H1 (cell line): ENCODE data around the gene GRIK1. TPM values are rescaled to one million over a fixed set of nuclear protein-coding genes. Genes with fewer than 3 reads are reported as not detected.

ENCODE experiments used
- CTCF ChIA-PET: fragments of 300-600 bp; sonication (Branson Sonifier 250); formaldehyde crosslinking; loops from one replicate; lab custom pipeline; 2021; ENCODE audit not compliant: partially characterized antibody; lab: Charles Lee
- POLR2A ChIA-PET: fragments of 300-600 bp; sonication (Branson Sonifier 250); formaldehyde crosslinking; loops from one replicate; lab custom pipeline; 2021; ENCODE audit warnings: inconsistent platforms; ENCODE audit not compliant: partially characterized antibody; lab: Charles Lee
- DNase-seq, 2 experiments: peaks; one replicate each; pipeline versions ENCODE4 v3.0.0 to v3.0.0-alpha.2; 2010 to 2022; ENCODE audit warnings: low spot score in 2 of 2, low read depth in 1 of 2, mixed read lengths in 1 of 2
- FAIRE-seq: peaks from 2 replicates; lab custom pipeline; 2011; peaks lifted over from hg19 to GRCh38; lab: Jason Lieb, UNC
- H2AFZ ChIP-seq: 2 replicates; pipeline ENCODE4 v1.8.1; 2012; ENCODE audit warnings: low read length, inconsistent platforms
- H2AK5ac ChIP-seq: 2 replicates; pipeline ENCODE4 v1.6.1; 2013; ENCODE audit warnings: low read depth, low read length
- H2BK120ac ChIP-seq: replicated peaks from 2 replicates; pipeline ENCODE3; 2013; ENCODE audit warnings: low read depth, low read length, inconsistent platforms
- H2BK12ac ChIP-seq: 2 replicates; pipeline ENCODE4 v1.6.1; 2013; ENCODE audit warnings: low read depth, low read length
- H2BK15ac ChIP-seq: 2 replicates; pipeline ENCODE4 v1.6.1; 2013; ENCODE audit warnings: low read length
- H2BK20ac ChIP-seq: 2 replicates; pipeline ENCODE4 v1.6.1; 2013; ENCODE audit warnings: low read length
- H2BK5ac ChIP-seq: 2 replicates; pipeline ENCODE4 v1.6.1; 2013; ENCODE audit warnings: low read depth, low read length
- H3K14ac ChIP-seq: 2 replicates; pipeline ENCODE4 v1.6.1; 2013; ENCODE audit warnings: inconsistent platforms; ENCODE audit not compliant: insufficient read length
- H3K18ac ChIP-seq: 2 replicates; pipeline ENCODE4 v1.6.1; 2013; ENCODE audit warnings: low read length; ENCODE audit errors: extremely low read depth
- H3K23ac ChIP-seq: 2 replicates; pipeline ENCODE4 v1.6.1; 2013; ENCODE audit warnings: inconsistent platforms; ENCODE audit not compliant: insufficient read length
- H3K23me2 ChIP-seq: 2 replicates; pipeline ENCODE4 v1.6.1; 2013; ENCODE audit warnings: low read depth, low read length
- H3K27ac ChIP-seq: 2 replicates; pipeline ENCODE4 v1.6.1; 2011; ENCODE audit warnings: low read depth, low read length, inconsistent platforms
- H3K27me3 ChIP-seq, 4 experiments: replicated peaks in 1 of 4; 1 replicate in 1 of 4; 2 replicates in 3 of 4; pipeline versions ENCODE4 v1.6.1 to v1.8.1; 2011 to 2013; ENCODE audit warnings: low read length in 3 of 4, mild to moderate bottlenecking in 3 of 4, inconsistent platforms in 2 of 4, mixed read lengths in 2 of 4, moderate library complexity in 1 of 4; ENCODE audit not compliant: control insufficient read depth in 3 of 4, insufficient read depth in 3 of 4; ENCODE audit errors: extremely low read depth in 1 of 4
- H3K36me3 ChIP-seq, 4 experiments: 2 replicates each; pipeline versions ENCODE4 v1.6.1 to v1.8.1; 2011 to 2013; ENCODE audit warnings: mild to moderate bottlenecking in 4 of 4, low read length in 3 of 4, moderate library complexity in 2 of 4, control low read depth in 1 of 4, inconsistent platforms in 1 of 4; ENCODE audit not compliant: insufficient read depth in 4 of 4, control insufficient read depth in 2 of 4
- H3K4ac ChIP-seq: replicated peaks from 2 replicates; pipeline ENCODE3; 2013; ENCODE audit warnings: low read length, low read depth, mixed read lengths, inconsistent platforms; ENCODE audit not compliant: insufficient read length
- H3K4me1 ChIP-seq, 4 experiments: replicated peaks in 1 of 4; 1 replicate in 1 of 4; 2 replicates in 3 of 4; pipeline versions ENCODE4 v1.6.1 to v1.8.1; 2011 to 2013; ENCODE audit warnings: low read length in 3 of 4, inconsistent platforms in 2 of 4, mixed read lengths in 1 of 4; ENCODE audit not compliant: insufficient read depth in 4 of 4, control insufficient read depth in 3 of 4
- H3K4me2 ChIP-seq, 2 experiments: 2 replicates each; pipeline versions ENCODE4 v1.6.1 to v1.8.1; 2011 to 2013; ENCODE audit warnings: low read depth in 2 of 2, low read length in 2 of 2, control low read depth in 1 of 2, inconsistent platforms in 1 of 2, mild to moderate bottlenecking in 1 of 2; ENCODE audit not compliant: insufficient read depth in 1 of 2
- H3K4me3 ChIP-seq, 4 experiments: fragments of 200-600, 300-600 bp in 1 of 4; sonication (generic), shearing (Covaris generic), sonication (Bioruptor Twin) in 1 of 4; 2 replicates each; pipeline versions ENCODE4 v1.5.1 to v1.8.1; 2011 to 2016; ENCODE audit warnings: low read length in 4 of 4, low read depth in 3 of 4, control low read depth in 2 of 4, inconsistent platforms in 2 of 4, mild to moderate bottlenecking in 2 of 4, mixed read lengths in 1 of 4, moderate library complexity in 1 of 4; ENCODE audit not compliant: insufficient read depth in 2 of 4; ENCODE audit errors: extremely low read depth in 1 of 4
- H3K56ac ChIP-seq: replicated peaks from 2 replicates; pipeline ENCODE3; 2013; ENCODE audit warnings: low read depth, mild to moderate bottlenecking, mixed read lengths, low read length, inconsistent platforms; ENCODE audit not compliant: insufficient read length
- H3K79me1 ChIP-seq: 2 replicates; pipeline ENCODE4 v1.6.1; 2013; ENCODE audit warnings: low read depth, low read length, control low read depth
- H3K79me2 ChIP-seq, 2 experiments: 2 replicates each; pipeline versions ENCODE4 v1.6.1 to v1.8.1; 2012 to 2013; ENCODE audit warnings: low read length in 2 of 2, mild to moderate bottlenecking in 2 of 2, inconsistent platforms in 1 of 2; ENCODE audit not compliant: insufficient read depth in 2 of 2, control insufficient read depth in 1 of 2
- H3K9ac ChIP-seq, 4 experiments: replicated peaks in 1 of 4; 1 replicate in 1 of 4; 2 replicates in 3 of 4; pipeline versions ENCODE4 v1.6.1 to v1.8.1; 2011 to 2013; ENCODE audit warnings: low read depth in 3 of 4, low read length in 3 of 4, control low read depth in 2 of 4, mild to moderate bottlenecking in 2 of 4, moderate library complexity in 2 of 4, inconsistent platforms in 1 of 4; ENCODE audit errors: extremely low read depth in 1 of 4
- H3K9me3 ChIP-seq, 2 experiments: 2 replicates each; pipeline versions ENCODE4 v1.6.1 to v1.8.1; 2012 to 2013; ENCODE audit warnings: mild to moderate bottlenecking in 2 of 2, moderate library complexity in 2 of 2, control low read depth in 1 of 2, inconsistent platforms in 1 of 2, low read depth in 1 of 2, low read length in 1 of 2, mixed read lengths in 1 of 2; ENCODE audit not compliant: insufficient read depth in 2 of 2
- H4K20me1 ChIP-seq, 2 experiments: replicated peaks in 1 of 2; 2 replicates each; pipeline versions ENCODE3 to v1.8.1; 2011 to 2013; ENCODE audit warnings: inconsistent platforms in 2 of 2, low read length in 2 of 2, mild to moderate bottlenecking in 1 of 2; ENCODE audit not compliant: insufficient read depth in 2 of 2, control insufficient read depth in 1 of 2
- H4K5ac ChIP-seq: 2 replicates; pipeline ENCODE4 v1.6.1; 2013; ENCODE audit warnings: low read length, low read depth, mixed read lengths, inconsistent platforms; ENCODE audit not compliant: insufficient read length
- H4K8ac ChIP-seq: 2 replicates; pipeline ENCODE4 v1.8.0; 2013; ENCODE audit warnings: mild to moderate bottlenecking, moderate library complexity, low read length, inconsistent platforms; ENCODE audit not compliant: insufficient read depth; ENCODE audit errors: extremely low read depth
- H4K91ac ChIP-seq: replicated peaks from 2 replicates; pipeline ENCODE3; 2013; ENCODE audit warnings: low read length, mixed read lengths, inconsistent platforms; ENCODE audit not compliant: insufficient read length
- ASH2L ChIP-seq: fragments of 200-600, 300-600 bp; sonication (generic); IDR thresholded peaks from one replicate; pipeline ENCODE4 v1.7.1; 2017; ENCODE audit warnings: low read length
- CTBP2 ChIP-seq: IDR thresholded peaks from 2 replicates; pipeline ENCODE4 v1.7.0; 2011; ENCODE audit warnings: borderline replicate concordance, mild to moderate bottlenecking, moderate library complexity, mixed read lengths, low read length; ENCODE audit not compliant: insufficient read depth, insufficient read length
- CTCF ChIP-seq, 3 experiments: IDR thresholded peaks; 1 replicate in 2 of 3; 2 replicates in 1 of 3; pipeline versions ENCODE4 v1.5.1 to v1.6.1; 2011; ENCODE audit warnings: low read length in 3 of 3, mild to moderate bottlenecking in 3 of 3, inconsistent platforms in 2 of 3, low read depth in 1 of 3, moderate library complexity in 1 of 3; ENCODE audit not compliant: insufficient read depth in 1 of 3; ENCODE audit errors: control extremely low read depth in 1 of 3
- GTF2F1 ChIP-seq: IDR thresholded peaks from 2 replicates; pipeline ENCODE4 v1.6.1; 2012; ENCODE audit warnings: low read depth, low read length, improper control_type of control experiment, borderline replicate concordance
- KDM5A ChIP-seq: fragments of 200-600 bp; IDR thresholded peaks from 2 replicates; pipeline ENCODE4 v1.7.1; 2012; ENCODE audit warnings: mild to moderate bottlenecking, low read length, inconsistent platforms, mixed read lengths
- NANOG ChIP-seq: IDR thresholded peaks from 2 replicates; pipeline ENCODE4 v1.6.1; 2011; ENCODE audit warnings: low read length, low read depth, mild to moderate bottlenecking, inconsistent platforms; ENCODE audit not compliant: insufficient read depth, poor library complexity, severe bottlenecking
- POLR2AphosphoS5 ChIP-seq: IDR thresholded peaks from 2 replicates; pipeline ENCODE4 v1.6.1; 2011; ENCODE audit warnings: low read depth, low read length
- POU5F1 ChIP-seq: IDR thresholded peaks from 2 replicates; pipeline ENCODE4 v1.6.1; 2011; ENCODE audit warnings: low read depth, mild to moderate bottlenecking, low read length, moderate library complexity
- RBBP5 ChIP-seq: IDR thresholded peaks from 2 replicates; pipeline ENCODE4 v1.7.1; 2012; ENCODE audit warnings: low read depth, mild to moderate bottlenecking, inconsistent platforms, low read length, moderate library complexity, borderline replicate concordance
- SRF ChIP-seq: IDR thresholded peaks from 2 replicates; pipeline ENCODE4 v1.6.1; 2011; ENCODE audit warnings: mild to moderate bottlenecking, low read depth, low read length, moderate library complexity
- USF2 ChIP-seq: IDR thresholded peaks from 2 replicates; pipeline ENCODE4 v1.6.1; 2011; ENCODE audit warnings: low read length, improper control_type of control experiment
- WGBS, 2 experiments: shearing (Covaris generic) in 1 of 2; methylation state at CpG; one replicate each; pipeline versions ENCODE4 v1.1.6 to v1.1.7; 2013 to 2015; ENCODE audit warnings: low lambda C conversion rate in 2 of 2, mixed read lengths in 2 of 2, inconsistent platforms in 1 of 2, low coverage in 1 of 2, missing lambda C conversion rate in 1 of 2; ENCODE audit not compliant: insufficient replicate concordance in 2 of 2, insufficient coverage in 1 of 2, insufficient read length in 1 of 2; ENCODE audit errors: extremely low coverage in 1 of 2, missing lambda C conversion rate in 1 of 2; 5-methylcytosine and 5-hydroxymethylcytosine counted together
- polyA plus RNA-seq, 7 experiments: library from polyadenylated mRNA; depleted of rRNA in 3 of 7; stranded (reverse) in 5 of 7; unstranded in 2 of 7; fragments of >200 nt in 5 of 7; fragments of 200-250 nt in 2 of 7; gene quantifications; 1 replicate in 5 of 7; 2 replicates in 1 of 7; 4 replicates in 1 of 7; pipeline versions ENCODE4 v1.2.1 to v1.2.3, GENCODE V29; 2011 to 2013; ENCODE audit warnings: missing spikeins in 2 of 7, mixed read lengths in 2 of 7
- total RNA-seq: library from RNA; stranded (reverse); fragmentation: NEBNext Ultra II Directional; extraction: Animal tissue kit (Norgen Biotek cat#: 25700); gene quantifications from 2 replicates; pipeline ENCODE4 v1.2.1, GENCODE V29; 2021

The GRIK1 gene
- total and polyA plus RNA-seq, 2 of the 8 experiments (the other 6 are each of a cell fraction or from before 2014, with no cell fraction given): 0.11 to 0.32 TPM

GRCh38 chr21:29708401-29708800 is 231.4 kb downstream of the GRIK1 start:
- Histone ChIP-seq H3K14ac (no peak overlapping the region), H3K23ac (no peak overlapping the region), H2BK20ac (no peak overlapping the region), H3K4me3 (no peak overlapping the region), H4K91ac (no peak overlapping the region), H3K27ac (no peak overlapping the region), H2BK120ac (no peak overlapping the region), H4K20me1 (no peaks in the 10 kb centered on the region), H2BK12ac (no peak overlapping the region), H2BK15ac (no peak overlapping the region), H3K36me3 (no peaks in the 10 kb centered on the region), H3K79me1 (no peaks in the 10 kb centered on the region), H2AK5ac (no peak overlapping the region), H3K9ac (no peak overlapping the region), H3K4ac (no peak overlapping the region), H3K27me3 (no peaks in the 10 kb centered on the region), H4K8ac (no peak overlapping the region), H3K79me2 (no peaks in the 10 kb centered on the region), H2BK5ac (no peak overlapping the region), H3K56ac (no peak overlapping the region), H3K4me2 (no peak overlapping the region), H3K4me1 (no peaks in the 10 kb centered on the region), H4K5ac (no peak overlapping the region), H3K9me3 (no peaks in the 10 kb centered on the region), H3K23me2 (no peaks in the 10 kb centered on the region), H3K18ac (no peak overlapping the region), H2AFZ (no peak overlapping the region)
- ChIA-PET CTCF (no interaction called here), POLR2A (no interaction called here)
- DNase-seq (no peak), FAIRE-seq (no peak)
- 97% methylated on average over 4 of the region's 4 CpGs; no CpG with 5 or more reads in 1 of the 2 experiments for WGBS, 2 experiments
- TF ChIP-seq KDM5A (no peak), USF2 (no peak), POLR2AphosphoS5 (no peak), CTBP2 (no peak), RBBP5 (no peak), NANOG (no peak), ASH2L (no peak), SRF (no peak), CTCF (IDR thresholded peaks at IDR 0.05; ENCODE audit: control extremely low read depth in 1 of 3, insufficient read depth in 1 of 3, low read depth in 1 of 3, low read length in 3 of 3) (no peak), GTF2F1 (no peak), POU5F1 (no peak)
